ENCODE results near the gene WIZ. TPM values are rescaled to one million over a fixed set of nuclear protein-coding genes. Genes with fewer than 3 reads are reported as not detected.

WIZ gene
- total and polyA plus RNA-seq, 2 of the 8 experiments (the other 6 are each of a cell fraction or from before 2014, with no cell fraction given), result 12.5 to 33.2 TPM

- FAIRE-seq, result no peak
- CTCF ChIA-PET (ENCODE audit: partially characterized antibody), result interaction anchor here (1.3 to 5.1 kb wide), 3 partner anchors 11 to 181 kb away, joined by 3 to 28 read pairs (median 6); partner anchors contain the start of gene AKAP8L
- TF ChIP-seq NANOG (IDR thresholded peaks at IDR 0.05; ENCODE audit: insufficient read depth, low read depth, low read length, poor library complexity, severe bottlenecking), result no peak
- TF ChIP-seq TCF12 (IDR thresholded peaks at IDR 0.05; ENCODE audit: low read depth, low read length), result no peak
- TF ChIP-seq CBX5 (IDR thresholded peaks at IDR 0.05; ENCODE audit: low read depth, low read length), result no peak
- no peak for TF ChIP-seq PHF8 (conservative IDR thresholded peaks at IDR 0.05; ENCODE audit: low read depth, low read length)
- no peak for TF ChIP-seq YY1 (IDR thresholded peaks at IDR 0.05; ENCODE audit: low read depth, low read length)
- TF ChIP-seq HDAC2 (IDR thresholded peaks at IDR 0.05; ENCODE audit: borderline replicate concordance in 1 of 2, low read depth in 2 of 2, low read length in 2 of 2), result no peak
- no peak for TF ChIP-seq BRCA1 (IDR thresholded peaks at IDR 0.05; ENCODE audit: low read depth, low read length)
- no peak for TF ChIP-seq FOSL1 (IDR thresholded peaks at IDR 0.05; ENCODE audit: insufficient read depth, low read depth, low read length)
- TF ChIP-seq ASH2L (IDR thresholded peaks at IDR 0.05; ENCODE audit: low read length), result no peak
- no peak for TF ChIP-seq ATF3 (IDR thresholded peaks at IDR 0.05; ENCODE audit: insufficient read depth, low read depth, low read length)
- TF ChIP-seq CHD2 (IDR thresholded peaks at IDR 0.05; ENCODE audit: low read length), result no peak
- TF ChIP-seq CHD1 (IDR thresholded peaks at IDR 0.05; ENCODE audit: low read depth, low read length), result no peak
Measured at GRCh38 chr19:15431396-15432017, 18.2 kb downstream of the WIZ start.

More at GRCh38 chr19:15431396-15432017, 18.2 kb downstream of the WIZ start:
- H4K5ac ChIP-seq (ENCODE audit: insufficient read length, low read depth, low read length), result no peak overlapping the region
- H2BK20ac ChIP-seq (ENCODE audit: low read length), result no peak overlapping the region
- H3K4ac ChIP-seq (replicated peaks; ENCODE audit: insufficient read length, low read depth, low read length), result no peak overlapping the region
- POLR2A ChIA-PET (ENCODE audit: partially characterized antibody), result interaction anchor here (1.2 to 5.0 kb wide), 3 partner anchors 12 to 52 kb away, joined by 3 to 71 read pairs (median 5); partner anchors contain the start of genes AKAP8 and AKAP8L
- WGBS, 2 experiments (ENCODE audit: extremely low coverage in 1 of 2, insufficient coverage in 1 of 2, insufficient read length in 1 of 2, insufficient replicate concordance in 2 of 2, low coverage in 1 of 2, low lambda C conversion rate in 2 of 2, missing lambda C conversion rate in 1 of 2), result 52% methylated on average over 7 of the region's 7 CpGs; no CpG with 5 or more reads in 1 of the 2 experiments
- peaks cover 10% of the 10 kb centered on the region for H3K23me2 ChIP-seq (ENCODE audit: low read depth, low read length)
- H3K4me3 ChIP-seq (ENCODE audit: extremely low read depth in 1 of 4, insufficient read depth in 2 of 4, low read depth in 3 of 4, low read length in 4 of 4), result peak overlapping the region; percentile 64 to 89 (median 76)
- peaks cover 11 to 12% of the 10 kb centered on the region in 2 experiments for H4K20me1 ChIP-seq (replicated peaks in 1 of 2; ENCODE audit: control insufficient read depth in 1 of 2, insufficient read depth in 2 of 2, low read length in 2 of 2)
- H3K56ac ChIP-seq (replicated peaks; ENCODE audit: insufficient read length, low read depth, low read length), result no peak overlapping the region
- no peak overlapping the region; the same call in 1 of the 2 replicates for H3K18ac ChIP-seq (ENCODE audit: extremely low read depth, low read length)
- no peak overlapping the region for H3K14ac ChIP-seq (ENCODE audit: insufficient read length)
- H4K91ac ChIP-seq (replicated peaks; ENCODE audit: insufficient read length, low read length), result no peak overlapping the region
- H2BK15ac ChIP-seq (ENCODE audit: low read length), result 0 out of 2 replicates have a peak overlapping the region, but pooled peaks have one; percentile 16
- H2AK5ac ChIP-seq (ENCODE audit: low read depth, low read length), result no peak overlapping the region
- no peaks in the 10 kb centered on the region; a peak in 1 of 7 replicates for H3K27me3 ChIP-seq (replicated peaks in 1 of 4; ENCODE audit: control insufficient read depth in 3 of 4, extremely low read depth in 1 of 4, insufficient read depth in 3 of 4, low read length in 3 of 4)
- peaks cover 0 to 13% (median 8%) of the 10 kb centered on the region in 4 experiments; a peak in 6 of 7 replicates for H3K4me1 ChIP-seq (replicated peaks in 1 of 4; ENCODE audit: control insufficient read depth in 3 of 4, insufficient read depth in 4 of 4, low read length in 3 of 4)
- H3K27ac ChIP-seq (ENCODE audit: low read depth, low read length), result peak overlapping the region; percentile 30; the same call in 1 of the 2 replicates
- peak overlapping the region; percentile 90 to 91 for H3K4me2 ChIP-seq (ENCODE audit: insufficient read depth in 1 of 2, low read depth in 2 of 2, low read length in 2 of 2)
- no peak overlapping the region for H2BK12ac ChIP-seq (ENCODE audit: low read depth, low read length)
- H3K9me3 ChIP-seq (ENCODE audit: insufficient read depth in 2 of 2, low read depth in 1 of 2, low read length in 1 of 2), result no peaks in the 10 kb centered on the region
- H3K79me1 ChIP-seq (ENCODE audit: low read depth, low read length), result peaks cover 22% of the 10 kb centered on the region
- no peak overlapping the region for H3K23ac ChIP-seq (ENCODE audit: insufficient read length)
- H3K36me3 ChIP-seq (ENCODE audit: control insufficient read depth in 2 of 4, insufficient read depth in 4 of 4, low read length in 3 of 4), result peaks cover 1 to 9% (median 2%) of the 10 kb centered on the region in 4 experiments; a peak in 5 of 8 replicates
- H2BK5ac ChIP-seq (ENCODE audit: low read depth, low read length), result no peak overlapping the region
- peaks cover 0 to 29% of the 10 kb centered on the region in 2 experiments; a peak in 2 of 4 replicates for H3K79me2 ChIP-seq (ENCODE audit: control insufficient read depth in 1 of 2, insufficient read depth in 2 of 2, low read length in 2 of 2)
- no peak overlapping the region for H2BK120ac ChIP-seq (replicated peaks; ENCODE audit: low read depth, low read length)
- no peak for DNase-seq (ENCODE audit: low read depth in 1 of 2, low spot score in 2 of 2)
- peak overlapping the region in 3 of 4 experiments; percentile 34 to 80 (median 71); a peak in 5 of 7 replicates for H3K9ac ChIP-seq (replicated peaks in 1 of 4; ENCODE audit: extremely low read depth in 1 of 4, low read depth in 3 of 4, low read length in 3 of 4)
- H4K8ac ChIP-seq (ENCODE audit: extremely low read depth, insufficient read depth, low read length), result no peak overlapping the region
- H2AFZ ChIP-seq (ENCODE audit: low read length), result no peak overlapping the region

Data from H1 (cell line).